ENCODE data around the gene CYP2B6.
"Not testable (repeated sequence)": the region's sequence is repeated elsewhere in the genome, so short reads cannot be mapped to it uniquely, and the experiment has no call there.

DNA sequence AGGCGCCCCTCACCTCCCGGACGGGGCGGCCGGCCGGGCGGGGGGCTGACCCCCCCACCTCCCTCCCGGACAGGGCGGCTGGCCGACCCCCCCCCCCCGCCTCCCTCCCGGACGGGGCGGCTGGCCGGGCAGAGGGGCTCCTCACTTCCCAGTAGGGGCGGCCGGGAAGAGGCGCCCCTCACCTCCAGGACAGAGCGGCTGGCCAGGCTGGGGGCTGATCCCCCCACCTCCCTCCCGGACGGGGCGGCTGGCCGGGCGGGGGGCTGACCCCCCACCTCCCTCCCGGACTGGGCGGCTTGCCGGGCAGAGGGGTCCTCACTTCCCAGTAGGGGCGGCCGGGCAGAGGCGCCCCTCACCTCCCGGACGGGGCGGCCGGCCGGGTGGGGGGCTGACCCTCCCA lies 25.7 kb upstream of the CYP2B6 start:
- TF ChIP-seq, protein P1, sequence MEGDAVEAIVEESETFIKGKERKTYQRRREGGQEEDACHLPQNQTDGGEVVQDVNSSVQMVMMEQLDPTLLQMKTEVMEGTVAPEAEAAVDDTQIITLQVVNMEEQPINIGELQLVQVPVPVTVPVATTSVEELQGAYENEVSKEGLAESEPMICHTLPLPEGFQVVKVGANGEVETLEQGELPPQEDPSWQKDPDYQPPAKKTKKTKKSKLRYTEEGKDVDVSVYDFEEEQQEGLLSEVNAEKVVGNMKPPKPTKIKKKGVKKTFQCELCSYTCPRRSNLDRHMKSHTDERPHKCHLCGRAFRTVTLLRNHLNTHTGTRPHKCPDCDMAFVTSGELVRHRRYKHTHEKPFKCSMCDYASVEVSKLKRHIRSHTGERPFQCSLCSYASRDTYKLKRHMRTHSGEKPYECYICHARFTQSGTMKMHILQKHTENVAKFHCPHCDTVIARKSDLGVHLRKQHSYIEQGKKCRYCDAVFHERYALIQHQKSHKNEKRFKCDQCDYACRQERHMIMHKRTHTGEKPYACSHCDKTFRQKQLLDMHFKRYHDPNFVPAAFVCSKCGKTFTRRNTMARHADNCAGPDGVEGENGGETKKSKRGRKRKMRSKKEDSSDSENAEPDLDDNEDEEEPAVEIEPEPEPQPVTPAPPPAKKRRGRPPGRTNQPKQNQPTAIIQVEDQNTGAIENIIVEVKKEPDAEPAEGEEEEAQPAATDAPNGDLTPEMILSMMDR (IDR thresholded peaks at IDR 0.05) = not testable (repeated sequence)
- not testable (repeated sequence) for TF ChIP-seq EZH2 (IDR thresholded peaks at IDR 0.05; ENCODE audit: borderline replicate concordance, insufficient read depth, low read depth, low read length, poor library complexity, severe bottlenecking)

Measured in B cell (primary cell).